ENCODE results near the gene GID8. TPM values are rescaled to one million over a fixed set of nuclear protein-coding genes. Genes with fewer than 3 reads are reported as not detected.
"Not testable (repeated sequence)": the region's sequence is repeated elsewhere in the genome, so short reads cannot be mapped to it uniquely, and the experiment has no call there.

Gene GID8
- total RNA-seq, 4 donors from 2014 or later = 23.2 to 34.8 (median 27.9) TPM

- TF ChIP-seq EP300 (IDR thresholded peaks at IDR 0.05) = no peak
- no peak for TF ChIP-seq CTCF (IDR thresholded peaks at IDR 0.05)
- TF ChIP-seq POLR2AphosphoS5 (IDR thresholded peaks at IDR 0.05) = no peak
- TF ChIP-seq POLR2A (IDR thresholded peaks at IDR 0.05) = no peak
- H3K36me3 ChIP-seq = peaks cover 0 to 46% of the 10 kb centered on the region in 2 donors
- WGBS, 2 donors (ENCODE audit: low coverage in 1 of 2) = 30% methylated on average over 2 of the region's 43 CpGs; no CpG with 5 or more reads in 1 of the 2 donors
- no peak overlapping the region for H3K27ac ChIP-seq
- H3K9me3 ChIP-seq = no peaks in the 10 kb centered on the region
- no peak for ATAC-seq
- H3K4me3 ChIP-seq = no peak overlapping the region
- H3K4me1 ChIP-seq = peaks cover 0 to 6% (median 4%) of the 10 kb centered on the region in 3 donors
- no peaks in the 10 kb centered on the region for H3K27me3 ChIP-seq
Observed at GRCh38 chr20:62959101-62959971, 21.4 kb downstream of the GID8 start.

DNA sequence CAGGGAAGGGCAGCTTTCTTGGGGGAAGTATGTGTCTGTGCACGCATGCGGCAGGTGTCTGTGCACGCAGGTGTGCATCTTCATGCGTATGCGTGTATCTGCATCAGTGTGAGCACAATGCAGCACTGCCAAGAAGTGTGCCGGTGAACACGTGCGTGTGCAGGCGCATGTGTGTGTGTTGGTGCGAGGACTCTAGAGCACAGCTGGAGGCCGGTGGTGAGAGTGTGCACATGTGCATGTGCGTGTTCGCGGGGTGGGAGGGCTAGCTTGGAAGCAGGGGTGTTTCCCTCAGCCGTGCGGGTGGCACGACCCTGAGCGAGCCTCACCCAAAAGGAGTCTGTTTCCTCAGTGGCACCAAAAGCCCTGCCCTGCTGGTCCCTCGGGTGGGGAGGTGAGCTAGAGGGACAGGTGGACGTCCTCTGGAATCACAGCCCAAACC, 22.1 kb downstream of the GID8 start:
- no peak for ATAC-seq
- TF ChIP-seq POLR2A (IDR thresholded peaks at IDR 0.05) (no peak), POLR2AphosphoS5 (IDR thresholded peaks at IDR 0.05) (no peak), CTCF (IDR thresholded peaks at IDR 0.05) (no peak), EP300 (IDR thresholded peaks at IDR 0.05) (no peak)

DNA sequence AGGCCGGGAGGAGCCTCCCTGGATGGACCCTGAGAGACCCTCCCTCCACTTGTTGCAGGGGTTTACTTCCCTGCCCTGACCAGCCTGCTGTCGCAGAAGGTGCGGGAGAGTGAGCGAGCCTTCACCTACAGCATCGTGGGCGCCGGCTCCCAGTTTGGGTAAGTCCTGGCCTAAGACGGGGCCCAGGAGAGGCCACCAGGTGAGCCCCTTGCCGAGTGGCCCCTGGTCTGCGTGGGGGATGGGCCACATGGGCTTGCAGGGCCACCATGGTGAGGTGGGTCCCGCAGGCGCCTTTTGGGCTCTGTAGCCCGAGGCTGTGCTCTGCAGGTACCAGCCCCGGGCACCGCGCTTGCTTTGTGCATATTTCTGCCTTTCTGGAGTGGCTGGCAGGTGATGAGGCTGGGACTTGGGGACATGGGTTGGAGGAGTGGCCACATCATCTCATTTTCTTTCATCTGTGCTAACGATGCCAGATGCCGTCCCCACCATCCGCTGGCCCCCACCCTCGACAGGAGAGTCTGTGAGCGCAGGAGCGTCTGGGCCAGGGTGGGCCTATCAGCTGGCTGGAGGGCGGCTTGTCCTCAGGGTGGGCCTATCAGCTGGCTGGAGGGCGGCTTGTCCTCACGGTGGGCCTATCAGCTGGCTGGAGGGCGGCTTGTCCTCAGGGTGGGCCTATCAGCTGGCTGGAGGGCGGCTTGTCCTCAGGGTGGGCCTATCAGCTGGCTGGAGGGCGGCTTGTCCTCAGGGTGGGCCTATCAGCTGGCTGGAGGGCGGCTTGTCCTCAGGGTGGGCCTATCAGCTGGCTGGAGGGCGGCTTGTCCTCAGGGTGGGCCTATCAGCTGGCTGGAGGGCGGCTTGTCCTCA, 22.7 kb downstream of the GID8 start:
- not testable (repeated sequence) for H3K4me3 ChIP-seq, H3K9me3 ChIP-seq, H3K27me3 ChIP-seq, ATAC-seq, H3K4me1 ChIP-seq, H3K27ac ChIP-seq
- H3K36me3 ChIP-seq = peaks cover 0 to 59% of the 10 kb centered on the region in 2 donors
- WGBS, 2 donors (ENCODE audit: low coverage in 1 of 2) = no CpG with 5 or more reads among the region's 31 CpGs

More for the DNA sequence above, 22.1 kb downstream of the GID8 start:
- Histone ChIP-seq H3K27me3 (no peaks in the 10 kb centered on the region), H3K27ac (no peak overlapping the region), H3K4me1 (no peaks in the 10 kb centered on the region), H3K9me3 (no peaks in the 10 kb centered on the region), H3K4me3 (no peak overlapping the region), H3K36me3 (peaks cover 0 to 53% of the 10 kb centered on the region in 2 donors)
- 82 to 92% methylated on average over 5 to 7 of the region's 20 CpGs for WGBS, 2 donors (ENCODE audit: low coverage in 1 of 2)

DNA sequence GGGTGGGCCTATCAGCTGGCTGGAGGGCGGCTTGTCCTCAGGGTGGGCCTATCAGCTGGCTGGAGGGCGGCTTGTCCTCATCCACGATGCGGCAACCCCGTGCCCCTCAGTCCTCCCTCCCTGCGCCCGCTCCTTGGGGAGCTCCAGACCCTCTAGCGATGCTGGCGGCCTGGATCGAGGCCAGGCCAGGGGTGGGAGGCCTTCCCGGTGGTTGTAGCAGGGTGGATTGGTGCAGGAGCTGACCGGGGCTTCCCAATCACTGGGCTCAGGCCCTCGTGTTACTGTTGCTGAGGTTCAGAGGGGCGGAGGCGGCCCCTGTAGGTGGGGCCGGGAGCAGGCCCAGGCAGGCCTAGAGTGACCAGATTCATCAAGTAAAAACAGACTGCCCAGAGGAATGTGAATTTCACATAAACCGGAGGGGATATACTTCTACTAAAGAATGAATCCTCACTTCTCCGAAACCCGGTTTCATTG, 23.4 kb downstream of the GID8 start:
- H3K27me3 ChIP-seq = no peaks in the 10 kb centered on the region
- H3K36me3 ChIP-seq = peaks cover 0 to 59% of the 10 kb centered on the region in 2 donors
- H3K4me1 ChIP-seq = no peaks in the 10 kb centered on the region
- no peak overlapping the region for H3K4me3 ChIP-seq
- no peak for TF ChIP-seq CTCF (IDR thresholded peaks at IDR 0.05)
- TF ChIP-seq POLR2A (IDR thresholded peaks at IDR 0.05) = no peak
- no peak for TF ChIP-seq EP300 (IDR thresholded peaks at IDR 0.05)
- ATAC-seq = no peak
- no peak overlapping the region for H3K27ac ChIP-seq
- WGBS, 2 donors (ENCODE audit: low coverage in 1 of 2) = 95% methylated on average over 3 of the region's 19 CpGs; no CpG with 5 or more reads in 1 of the 2 donors
- no peaks in the 10 kb centered on the region for H3K9me3 ChIP-seq

- Histone ChIP-seq H3K4me3 (no peak overlapping the region), H3K27me3 (no peaks in the 10 kb centered on the region), H3K36me3 (peaks cover 0 to 59% of the 10 kb centered on the region in 2 donors), H3K27ac (no peak overlapping the region), H3K9me3 (no peaks in the 10 kb centered on the region), H3K4me1 (no peaks in the 10 kb centered on the region)
- no peak for ATAC-seq
- TF ChIP-seq POLR2AphosphoS5 (IDR thresholded peaks at IDR 0.05) (no peak), POLR2A (IDR thresholded peaks at IDR 0.05) (no peak), CTCF (IDR thresholded peaks at IDR 0.05) (no peak), EP300 (IDR thresholded peaks at IDR 0.05) (no peak)
- 90% methylated on average over 4 of the region's 8 CpGs; no CpG with 5 or more reads in 1 of the 2 donors for WGBS, 2 donors (ENCODE audit: low coverage in 1 of 2)
Observed at GRCh38 chr20:62961799-62962198, 23.9 kb downstream of the GID8 start.
